Activated naive CD8-positive, alpha-beta T cell treated with anti-CD3 and anti-CD28 coated beads, Interleukin-2, amount 10 ng/mL, durations not matched to agents 7 days and 5 days (primary cell): ENCODE data around the gene SLC25A41. TPM values are rescaled to one million over a fixed set of nuclear protein-coding genes. Genes with fewer than 3 reads are reported as not detected.
"Not testable (repeated sequence)": the region's sequence is repeated elsewhere in the genome, so short reads cannot be mapped to it uniquely, and the experiment has no call there.

ENCODE experiments used
- ATAC-seq: fragments of 150-1000 bp; cut with Tn5 transposase; one replicate; pipeline ENCODE4 v1.10.0; 2021; ENCODE audit warnings: low read depth, moderate library complexity
- POLR2A ChIA-PET: fragments of 350-600 bp; sonication (Branson Sonifier 250); formaldehyde crosslinking; loops from one replicate; lab custom pipeline; 2021; ENCODE audit warnings: antibody characterized with exemption; lab: Charles Lee
- DNase-seq: peaks from one replicate; pipeline ENCODE4 v3.0.0; 2021
- H3K27ac Mint-ChIP-seq: one replicate; pipeline ENCODE4 v1.8.0; 2022; ENCODE audit warnings: mild to moderate bottlenecking, mixed read lengths
- H3K27me3 Mint-ChIP-seq: one replicate; pipeline ENCODE4 v1.8.0; 2022; ENCODE audit warnings: mild to moderate bottlenecking, moderate library complexity, mixed read lengths
- H3K36me3 Mint-ChIP-seq: one replicate; pipeline ENCODE4 v1.8.0; 2021; ENCODE audit warnings: mild to moderate bottlenecking, mixed read lengths
- H3K4me1 Mint-ChIP-seq: one replicate; pipeline ENCODE4 v1.8.0; 2021; ENCODE audit warnings: mixed read lengths
- H3K4me3 Mint-ChIP-seq: one replicate; pipeline ENCODE4 v1.8.0; 2022; ENCODE audit warnings: mild to moderate bottlenecking, moderate library complexity, mixed read lengths
- H3K9me3 Mint-ChIP-seq: one replicate; pipeline ENCODE4 v1.8.0; 2021; ENCODE audit warnings: mixed read lengths
- total RNA-seq, 2 experiments: library from RNA; stranded (reverse); gene quantifications; one replicate each; pipeline ENCODE4 v1.2.3, GENCODE V29; 2021

Gene SLC25A41
- total RNA-seq, 2 experiments from 2014 or later = 0.91 to 1.0 TPM

DNA sequence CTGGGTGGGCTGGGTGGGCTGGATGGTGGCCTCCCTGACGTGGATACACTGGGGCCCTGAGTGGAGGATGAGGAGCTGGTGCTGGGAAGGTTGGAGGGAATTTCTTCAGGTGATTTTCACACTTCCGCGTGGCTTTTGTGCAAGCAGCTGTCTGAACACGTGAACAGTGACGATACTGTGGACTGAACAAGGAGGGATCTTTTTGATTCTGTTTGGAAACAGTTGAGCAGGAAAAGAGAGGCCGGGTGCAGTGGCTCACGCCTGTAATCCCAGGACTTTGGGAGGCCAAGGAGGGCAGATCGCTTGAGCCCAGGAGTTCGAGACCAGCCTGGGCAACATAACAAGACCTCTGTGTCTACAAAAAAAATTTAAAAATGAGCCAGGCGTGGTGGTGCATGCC is 31.5 kb downstream of the SLC25A41 start:
- no peak for ATAC-seq
- H3K27ac Mint-ChIP-seq = no peak overlapping the region

DNA sequence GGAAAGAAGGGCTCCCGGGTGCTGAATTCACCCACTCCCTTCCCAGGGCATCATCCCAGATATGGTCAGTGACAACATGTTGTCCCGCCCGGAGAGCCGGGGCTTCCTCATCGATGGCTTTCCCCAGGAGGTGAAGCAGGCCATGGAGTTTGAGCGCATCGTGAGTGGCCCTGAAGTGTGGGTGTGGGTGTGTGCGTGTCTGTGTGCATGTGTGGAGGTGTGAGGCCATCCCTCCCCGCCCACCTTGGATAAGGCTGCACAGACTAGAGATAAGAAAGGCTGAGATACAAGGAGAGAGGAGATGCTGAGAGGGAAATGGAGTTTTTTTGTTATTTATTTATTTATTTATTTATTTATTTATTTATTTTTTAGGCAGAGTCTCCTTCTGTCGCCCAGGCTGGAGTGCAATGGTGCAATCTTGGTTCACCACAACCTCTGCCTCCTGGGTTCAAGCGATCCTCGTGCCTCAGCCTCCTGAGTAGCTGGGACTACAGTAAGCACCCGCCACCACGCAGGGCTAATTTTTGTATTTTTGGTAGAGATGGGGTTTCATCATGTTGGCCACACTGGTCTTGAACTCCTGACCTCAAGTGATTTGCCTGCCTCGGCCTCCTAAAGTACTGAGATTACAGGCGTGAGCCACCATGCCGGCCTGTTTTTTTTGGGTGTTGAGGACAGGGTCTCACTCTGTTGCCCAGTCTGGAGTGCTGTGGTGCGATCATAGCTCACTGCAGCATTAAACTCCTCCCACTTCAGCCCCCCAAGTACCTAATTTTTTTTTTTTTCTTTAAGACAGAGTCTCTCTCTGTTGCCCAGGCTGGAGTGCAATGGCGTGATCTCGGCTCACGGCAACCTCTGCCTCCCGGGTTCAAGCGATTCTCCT is 33.3 kb downstream of the SLC25A41 start:
- ATAC-seq, DNase-seq, POLR2A ChIA-PET, H3K36me3 Mint-ChIP-seq, H3K4me3 Mint-ChIP-seq, H3K27me3 Mint-ChIP-seq, H3K4me1 Mint-ChIP-seq, H3K9me3 Mint-ChIP-seq: not testable (repeated sequence)
- peak overlapping the region; percentile 60 for H3K27ac Mint-ChIP-seq

More for the DNA sequence above, 31.5 kb downstream of the SLC25A41 start:
- Mint-ChIP-seq H3K36me3 (no peaks in the 10 kb centered on the region), H3K9me3 (no peaks in the 10 kb centered on the region), H3K27me3 (no peaks in the 10 kb centered on the region), H3K4me1 (peaks cover 3% of the 10 kb centered on the region), H3K4me3 (no peak overlapping the region)
- no peak for DNase-seq
- POLR2A ChIA-PET = no interaction called here

DNA sequence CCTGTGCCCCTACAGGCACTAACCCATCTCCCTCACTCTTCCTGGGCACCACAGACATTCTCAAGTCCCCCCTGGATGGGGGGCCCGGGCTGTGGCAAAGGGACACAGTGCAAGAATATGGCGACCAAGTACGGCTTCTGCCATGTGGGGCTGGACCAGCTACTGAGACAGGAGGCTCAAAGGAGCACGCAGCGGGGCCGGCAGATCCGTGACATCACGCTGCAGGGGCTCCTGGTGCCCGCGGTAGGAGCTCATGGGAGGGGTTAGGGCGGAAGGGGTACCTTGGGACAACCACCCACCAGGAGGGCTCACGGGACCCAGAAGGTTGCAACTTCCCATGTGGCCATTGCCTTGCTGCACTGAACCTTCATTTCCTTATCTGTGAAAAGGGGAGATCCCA is 37.3 kb downstream of the SLC25A41 start:
- Mint-ChIP-seq H3K36me3 (peaks cover 7% of the 10 kb centered on the region), H3K9me3 (no peaks in the 10 kb centered on the region), H3K27ac (no peak overlapping the region), H3K27me3 (no peaks in the 10 kb centered on the region), H3K4me1 (peaks cover 17% of the 10 kb centered on the region), H3K4me3 (no peak overlapping the region)
- DNase-seq = no peak
- no peak for ATAC-seq
- POLR2A ChIA-PET = no interaction called here

DNA sequence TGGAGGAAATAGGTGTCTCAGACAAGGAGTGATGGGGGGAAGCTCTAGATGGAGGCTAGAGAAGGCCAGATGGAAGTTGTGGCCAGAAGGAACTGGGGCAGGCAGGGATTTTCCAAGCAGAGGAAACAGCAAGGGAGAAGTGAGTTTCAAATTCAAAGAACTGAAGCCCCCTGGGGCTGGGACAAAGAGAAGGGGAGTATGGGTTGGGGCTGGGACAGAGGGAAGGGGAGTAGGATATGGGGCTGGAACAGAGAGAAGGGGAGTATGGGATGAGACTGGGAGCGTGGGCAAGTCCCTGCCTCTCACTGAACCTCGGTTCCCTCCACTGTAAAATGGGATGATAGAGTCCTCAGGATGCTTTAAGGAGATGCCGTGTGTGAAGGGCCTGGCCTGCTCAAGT is 38.7 kb downstream of the SLC25A41 start:
- H3K36me3 Mint-ChIP-seq = peaks cover 11% of the 10 kb centered on the region
- no peak for DNase-seq
- peak overlapping the region; percentile 20 for H3K4me3 Mint-ChIP-seq
- POLR2A ChIA-PET = interaction anchor here (0.7 to 0.8 kb wide), 2 partner anchors 34 to 45 kb away, joined by 3 to 4 read pairs; partner anchors contain the start of gene CLPP
- peak overlapping the region; percentile 38 for H3K27ac Mint-ChIP-seq
- no peak for ATAC-seq
- H3K27me3 Mint-ChIP-seq = no peaks in the 10 kb centered on the region
- peaks cover 21% of the 10 kb centered on the region for H3K4me1 Mint-ChIP-seq
- no peaks in the 10 kb centered on the region for H3K9me3 Mint-ChIP-seq

DNA sequence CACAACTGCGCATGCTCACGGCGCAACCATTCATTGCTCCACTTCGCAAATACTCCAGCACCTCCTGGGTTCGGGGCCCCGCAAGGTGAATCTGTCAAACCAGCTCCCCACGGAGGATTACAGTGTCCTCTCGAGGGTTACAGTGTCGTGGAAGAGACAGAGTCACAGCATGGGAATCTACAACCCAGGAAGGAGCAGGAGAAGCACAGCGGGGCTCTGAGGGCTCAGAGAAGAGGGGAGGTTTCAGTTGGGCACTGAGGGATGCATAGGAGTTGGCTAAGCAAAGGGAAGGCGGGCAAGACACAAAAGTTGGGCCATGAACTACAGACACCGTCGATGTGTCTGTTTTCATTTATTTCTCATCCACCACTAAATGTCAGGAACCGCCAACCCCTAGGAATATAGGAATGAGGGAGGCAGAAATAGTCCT is 39.6 kb downstream of the SLC25A41 start:
- H3K27ac Mint-ChIP-seq = peak overlapping the region; percentile 95
- no peaks in the 10 kb centered on the region for H3K9me3 Mint-ChIP-seq
- H3K27me3 Mint-ChIP-seq = no peaks in the 10 kb centered on the region
- H3K4me3 Mint-ChIP-seq = peak overlapping the region; percentile 97
- POLR2A ChIA-PET = interaction anchor here (0.7 to 2.6 kb wide), 7 partner anchors 17 to 87 kb away, joined by 3 to 28 read pairs (median 4); partner anchors contain the start of genes ALKBH7, CLPP, DENND1C and KHSRP
- peaks cover 11% of the 10 kb centered on the region for H3K36me3 Mint-ChIP-seq
- ATAC-seq (no peak), DNase-seq (no peak)
- peaks cover 21% of the 10 kb centered on the region for H3K4me1 Mint-ChIP-seq

DNA sequence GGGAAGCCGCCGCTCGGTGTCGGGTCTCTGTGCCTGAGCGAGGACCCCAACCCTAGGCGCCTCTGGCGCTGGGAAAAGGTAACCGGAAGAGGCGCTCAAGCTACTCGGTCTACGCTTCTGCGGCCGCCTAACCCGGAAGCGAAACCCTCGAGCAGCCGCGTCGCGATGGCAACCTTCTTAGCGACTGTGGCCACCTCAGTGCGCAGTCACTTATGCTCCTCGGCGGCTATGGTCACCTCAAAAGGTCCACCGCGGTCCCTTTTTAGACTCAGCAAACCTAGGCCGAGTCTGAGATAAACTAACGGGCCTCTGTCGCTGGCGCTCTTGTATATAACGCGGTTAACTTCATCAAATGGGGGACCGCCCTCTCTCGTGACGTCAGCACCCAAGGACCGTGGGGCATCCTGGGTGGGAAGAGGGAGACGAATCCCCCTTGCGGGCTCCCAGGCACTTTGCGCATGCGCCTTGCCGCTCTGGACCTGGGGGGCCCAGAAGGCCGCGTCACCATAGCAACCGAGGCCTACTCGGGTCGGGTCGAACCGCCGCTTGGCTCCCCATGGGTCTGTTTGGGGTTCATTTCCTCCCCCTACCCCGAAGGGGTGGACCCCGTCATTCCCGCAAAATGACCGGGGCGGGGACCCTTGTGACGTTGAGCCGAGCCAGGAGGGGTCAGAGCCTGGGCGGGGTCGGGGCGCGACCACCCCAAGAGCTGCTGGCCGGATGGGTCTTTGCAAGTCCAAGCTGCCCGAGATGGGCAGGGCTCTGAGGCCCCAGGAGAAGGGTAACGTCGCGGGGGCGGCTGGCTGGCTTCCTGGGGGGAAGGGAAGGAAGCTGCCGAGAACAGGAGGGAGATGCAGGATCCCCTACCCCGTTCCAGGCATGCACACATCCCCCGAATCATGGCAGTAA is 40.2 kb downstream of the SLC25A41 start, which contains the start of gene GTF2F1:
GTF2F1 (minus strand) TSS at position 91 of the 909 bp plus-strand sequence. CDS start 169 bp downstream, outside the sequence.
- H3K27me3 Mint-ChIP-seq = no peaks in the 10 kb centered on the region
- H3K36me3 Mint-ChIP-seq = peaks cover 12% of the 10 kb centered on the region

DNA sequence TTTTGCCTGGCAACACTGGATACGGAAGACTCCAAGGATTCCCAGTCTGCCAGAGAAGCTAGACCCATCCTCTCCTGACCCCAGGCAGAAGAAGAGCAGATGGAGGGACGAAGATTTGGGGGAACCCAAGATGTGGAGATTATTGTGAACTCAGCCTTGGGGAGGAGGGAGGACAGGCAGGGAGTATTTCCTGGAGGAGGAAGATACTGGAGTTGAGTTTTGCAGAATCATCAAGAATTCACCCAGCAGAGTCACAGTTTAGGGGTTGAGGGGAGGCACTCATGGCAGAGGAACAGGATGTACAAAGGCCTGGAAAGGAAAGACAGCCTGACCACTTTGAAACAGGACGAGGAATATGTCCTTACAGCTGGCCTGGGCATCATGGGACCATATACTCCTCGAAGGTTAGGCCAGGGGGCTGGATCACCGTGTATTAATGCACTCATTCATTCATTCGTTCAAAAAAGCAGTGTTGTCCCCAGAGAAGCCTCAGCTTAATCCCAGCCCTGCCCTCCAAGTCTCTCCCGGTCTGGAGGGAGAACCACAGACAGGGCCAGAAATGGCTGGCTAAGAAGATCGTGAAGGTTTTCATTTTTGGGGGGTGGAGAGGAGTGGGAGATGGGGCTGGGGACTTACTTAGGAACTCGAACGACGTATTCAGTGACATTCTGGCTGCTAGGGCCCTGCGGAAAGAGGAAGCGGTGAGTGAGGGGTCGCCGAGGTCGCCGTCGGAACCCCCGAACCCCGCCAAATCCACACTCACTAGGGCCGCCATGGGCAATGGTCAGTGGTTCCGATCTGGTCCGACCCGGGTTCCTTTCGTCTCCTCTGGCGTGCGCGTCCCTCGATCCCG is 41.1 kb downstream of the SLC25A41 start:
- peaks cover 14% of the 10 kb centered on the region for H3K36me3 Mint-ChIP-seq
- DNase-seq (no peak), ATAC-seq (no peak)
- H3K4me1 Mint-ChIP-seq = peaks cover 21% of the 10 kb centered on the region
- peak overlapping the region; percentile 97 for H3K4me3 Mint-ChIP-seq
- H3K27ac Mint-ChIP-seq = peak overlapping the region; percentile 95
- no peaks in the 10 kb centered on the region for H3K27me3 Mint-ChIP-seq
- H3K9me3 Mint-ChIP-seq = no peaks in the 10 kb centered on the region
- POLR2A ChIA-PET = interaction anchor here (1.1 to 2.6 kb wide), 4 partner anchors 20 to 32 kb away, joined by 3 to 28 read pairs (median 12); partner anchors contain the start of genes ALKBH7, CLPP and KHSRP

More for the DNA sequence above, 40.2 kb downstream of the SLC25A41 start, which contains the start of gene GTF2F1:
- H3K4me1 Mint-ChIP-seq = peaks cover 21% of the 10 kb centered on the region
- peak within 1 kb of the TSS; percentile 97 for H3K4me3 Mint-ChIP-seq
- DNase-seq (peak; percentile 95), ATAC-seq (peak; percentile 81)
- no peaks in the 10 kb centered on the region for H3K9me3 Mint-ChIP-seq
- H3K27ac Mint-ChIP-seq = peak within 1 kb of the TSS; percentile 95
- POLR2A ChIA-PET = interaction anchor here (0.6 to 2.6 kb wide), 9 partner anchors 16 to 129 kb away, joined by 3 to 28 read pairs (median 4); partner anchors contain the start of genes ALKBH7, CLPP, DENND1C and KHSRP

DNA sequence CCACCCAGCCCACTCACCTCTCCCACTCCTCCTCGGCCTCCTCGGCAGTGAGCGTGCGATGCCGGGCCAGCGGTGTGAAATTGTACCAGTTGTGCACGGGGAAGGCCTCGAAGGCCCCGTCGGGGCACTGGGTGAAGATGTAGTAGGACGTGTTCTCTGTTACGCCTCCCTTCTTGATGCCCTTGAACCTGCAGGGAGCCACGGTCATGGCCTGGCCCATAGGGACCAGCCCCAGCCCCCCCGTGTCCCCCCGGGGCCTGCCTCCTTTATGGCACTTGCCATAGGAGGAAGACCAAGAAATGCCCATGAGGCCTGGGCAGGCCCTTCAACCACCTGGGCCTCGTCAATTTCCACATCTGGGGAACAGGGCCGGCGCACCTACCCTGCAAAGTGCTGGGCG is 46.2 kb downstream of the SLC25A41 start:
- Mint-ChIP-seq H3K27me3 (no peaks in the 10 kb centered on the region), H3K4me3 (no peak overlapping the region), H3K36me3 (peaks cover 23% of the 10 kb centered on the region), H3K27ac (no peak overlapping the region), H3K9me3 (no peaks in the 10 kb centered on the region), H3K4me1 (peaks cover 12% of the 10 kb centered on the region)
- POLR2A ChIA-PET = no interaction called here
- ATAC-seq = no peak
- DNase-seq = no peak

DNA sequence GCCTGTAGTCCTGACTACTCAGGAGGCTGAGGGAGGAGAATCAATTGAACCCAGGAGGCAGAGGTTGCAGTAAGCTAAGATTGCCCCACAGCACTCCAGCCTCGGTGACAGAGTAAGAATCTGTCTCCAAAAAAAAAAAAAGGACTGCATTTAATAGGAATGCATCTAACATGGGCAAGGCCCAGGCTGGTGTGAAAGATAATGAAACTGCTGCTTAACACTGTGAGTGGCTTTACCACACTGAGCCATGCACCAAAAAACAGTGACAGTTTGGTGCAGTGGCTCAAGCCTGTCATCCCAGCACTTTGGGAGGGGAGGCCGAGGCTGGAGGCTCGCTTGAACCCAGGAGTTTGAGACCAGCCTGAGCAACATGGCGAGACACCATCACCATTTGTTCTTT is 49.2 kb downstream of the SLC25A41 start:
- peaks cover 34% of the 10 kb centered on the region for H3K36me3 Mint-ChIP-seq
- no peak overlapping the region for H3K27ac Mint-ChIP-seq
- POLR2A ChIA-PET = no interaction called here
- H3K4me1 Mint-ChIP-seq = no peaks in the 10 kb centered on the region
- no peak for ATAC-seq
- no peaks in the 10 kb centered on the region for H3K9me3 Mint-ChIP-seq
- H3K4me3 Mint-ChIP-seq = no peak overlapping the region
- no peaks in the 10 kb centered on the region for H3K27me3 Mint-ChIP-seq
- no peak for DNase-seq

DNA sequence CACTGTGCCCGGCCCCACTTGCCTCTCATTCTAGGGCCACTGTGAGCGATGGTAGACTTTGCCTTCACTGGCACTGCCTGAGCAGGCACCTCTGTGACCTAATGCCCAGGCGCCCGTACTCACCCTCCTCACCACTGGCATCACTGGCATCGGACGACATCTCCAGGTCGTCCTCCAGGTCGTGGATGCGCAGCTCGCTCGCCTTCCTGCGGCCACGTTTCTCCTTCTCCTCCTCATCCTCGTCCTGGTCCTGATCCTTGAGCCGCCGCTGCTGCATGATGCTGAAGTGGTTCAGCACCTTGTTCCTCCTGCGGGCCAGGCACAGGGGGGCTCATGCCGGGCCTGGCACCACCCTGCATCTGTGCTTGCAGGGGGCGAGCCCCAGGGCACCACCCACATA is 50.4 kb downstream of the SLC25A41 start:
- Mint-ChIP-seq H3K27me3 (no peaks in the 10 kb centered on the region), H3K36me3 (peaks cover 31% of the 10 kb centered on the region), H3K27ac (no peak overlapping the region), H3K9me3 (no peaks in the 10 kb centered on the region), H3K4me3 (no peak overlapping the region), H3K4me1 (no peaks in the 10 kb centered on the region)
- ATAC-seq = no peak
- POLR2A ChIA-PET = no interaction called here
- DNase-seq = no peak

DNA sequence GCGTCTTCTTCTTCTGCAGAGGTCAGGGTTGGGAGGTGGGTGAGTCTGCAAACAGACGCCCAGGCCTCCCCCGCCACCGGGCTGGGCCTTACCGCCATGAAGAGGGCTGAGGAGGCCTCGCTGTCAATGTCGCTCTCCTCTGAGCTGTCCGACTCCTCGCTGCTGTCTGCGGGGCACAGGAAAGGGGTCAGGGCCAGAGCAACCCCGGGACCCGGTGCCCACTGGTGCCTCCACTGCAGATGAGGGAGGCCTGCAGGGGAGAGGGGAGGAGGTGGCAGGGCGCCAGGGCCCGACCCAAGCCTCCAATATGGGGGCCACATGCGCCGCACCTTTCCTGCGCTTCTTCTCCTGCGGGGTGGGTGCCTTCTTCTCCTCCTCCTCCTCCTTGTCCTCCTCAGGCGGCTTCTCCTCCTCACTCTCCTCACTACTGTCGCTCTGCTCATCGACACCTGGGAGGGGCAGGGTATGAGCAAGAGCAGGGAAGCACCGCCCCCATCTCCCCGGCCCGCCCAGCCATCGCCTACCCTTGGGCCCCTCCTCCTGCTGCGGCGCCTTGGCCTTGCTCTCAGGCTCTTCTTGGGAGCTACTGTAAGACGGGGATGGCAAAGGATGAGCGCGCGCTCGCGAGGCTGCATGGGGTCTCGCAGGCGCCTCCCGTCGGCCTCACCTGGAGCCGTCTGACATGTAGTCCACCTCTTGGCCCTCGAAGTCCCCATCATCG is 52.4 kb downstream of the SLC25A41 start:
- Mint-ChIP-seq H3K27me3 (no peaks in the 10 kb centered on the region), H3K9me3 (no peaks in the 10 kb centered on the region), H3K36me3 (peaks cover 30% of the 10 kb centered on the region), H3K4me1 (no peaks in the 10 kb centered on the region), H3K27ac (no peak overlapping the region), H3K4me3 (no peak overlapping the region)
- DNase-seq (no peak), ATAC-seq (no peak)
- POLR2A ChIA-PET = no interaction called here

DNA sequence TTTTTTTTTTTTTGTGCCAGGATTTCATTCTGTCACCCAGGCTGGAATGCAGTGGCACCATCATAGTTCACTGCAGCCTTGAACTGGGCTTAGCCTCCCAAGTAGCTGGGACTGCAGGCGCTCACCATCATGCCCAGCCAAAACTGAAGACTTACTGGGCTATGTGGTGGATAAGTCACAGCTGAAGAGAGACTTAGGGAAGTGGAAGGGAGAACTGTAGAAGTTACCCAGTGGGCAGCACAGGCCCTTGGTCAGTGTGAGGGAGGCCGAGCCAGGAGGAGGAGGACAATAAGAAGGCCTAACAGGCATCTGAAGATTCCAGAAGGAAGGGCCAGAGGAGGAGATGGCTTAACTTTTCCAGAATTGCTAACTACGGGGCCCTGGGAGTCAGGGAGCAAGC is 53.8 kb downstream of the SLC25A41 start:
- Mint-ChIP-seq H3K9me3 (no peaks in the 10 kb centered on the region), H3K36me3 (peaks cover 27% of the 10 kb centered on the region), H3K27ac (no peak overlapping the region), H3K4me3 (no peak overlapping the region), H3K4me1 (no peaks in the 10 kb centered on the region), H3K27me3 (no peaks in the 10 kb centered on the region)
- POLR2A ChIA-PET = no interaction called here
- ATAC-seq (no peak), DNase-seq (no peak)
